HL-60 (cell line): ENCODE results near the gene PRKAR1B.

ENCODE experiments used
- DNase-seq, 2 experiments: peaks; one replicate each; pipeline ENCODE4 v3.0.0-alpha.2; 2010 to 2020; ENCODE audit warnings: low read depth in 1 of 2, low spot score in 1 of 2
- H3K27ac ChIP-seq: fragments of 250-450 bp; sonication (Bioruptor Pico); replicated peaks from 2 replicates; pipeline ENCODE4 v1.5.1; 2020; ENCODE audit warnings: mild to moderate bottlenecking, moderate library complexity
- H3K27me3 ChIP-seq: fragments of 250-450 bp; sonication (Bioruptor Pico); 2 replicates; pipeline ENCODE4 v1.5.1; 2021; ENCODE audit warnings: mild to moderate bottlenecking, moderate library complexity; ENCODE audit not compliant: insufficient read depth, poor library complexity, severe bottlenecking
- H3K4me3 ChIP-seq: replicated peaks from 2 replicates; pipeline ENCODE4 v1.5.1; 2011; ENCODE audit warnings: mild to moderate bottlenecking, control low read depth, low read length; ENCODE audit not compliant: insufficient read depth
- CTCF ChIP-seq: IDR thresholded peaks from one replicate; pipeline ENCODE4 v1.5.1; 2011; ENCODE audit warnings: low read length, control low read depth, inconsistent platforms; ENCODE audit not compliant: insufficient read depth
- GABPA ChIP-seq: IDR thresholded peaks from 2 replicates; pipeline ENCODE4 v1.6.1; 2012; ENCODE audit warnings: low read depth
- POLR2AphosphoS5 ChIP-seq: IDR thresholded peaks from 2 replicates; pipeline ENCODE4 v1.6.1; 2012; ENCODE audit warnings: low read depth
- REST ChIP-seq: IDR thresholded peaks from 2 replicates; pipeline ENCODE4 v1.6.1; 2012; ENCODE audit warnings: low read depth; ENCODE audit not compliant: insufficient replicate concordance
- SPI1 ChIP-seq: IDR thresholded peaks from 2 replicates; pipeline ENCODE4 v1.6.1; 2012; ENCODE audit warnings: low read depth, mild to moderate bottlenecking, borderline replicate concordance

The PRKAR1B gene

GRCh38 chr7:762885-763284 lies 35.8 kb upstream of the PRKAR1B start:
- no peak for DNase-seq
- Histone ChIP-seq H3K27me3 (no peaks in the 10 kb centered on the region), H3K4me3 (no peak overlapping the region), H3K27ac (no peak overlapping the region)
- TF ChIP-seq REST (no peak), CTCF (no peak), POLR2AphosphoS5 (no peak), GABPA (no peak)

GRCh38 chr7:761631-762030 lies 34.5 kb upstream of the PRKAR1B start:
- no peak overlapping the region for H3K4me3 ChIP-seq
- TF ChIP-seq GABPA = no peak

GRCh38 chr7:761101-761500 lies 34.0 kb upstream of the PRKAR1B start:
- Histone ChIP-seq H3K27ac (no peak overlapping the region), H3K4me3 (no peak overlapping the region), H3K27me3 (no peaks in the 10 kb centered on the region)
- TF ChIP-seq CTCF = no peak
- no peak for TF ChIP-seq GABPA
- TF ChIP-seq POLR2AphosphoS5 = no peak
- TF ChIP-seq REST = no peak
- TF ChIP-seq SPI1 = no peak
- no peak for DNase-seq

More at GRCh38 chr7:761631-762030, 34.5 kb upstream of the PRKAR1B start:
- no peak overlapping the region for H3K27ac ChIP-seq
- DNase-seq = no peak
- H3K27me3 ChIP-seq = no peaks in the 10 kb centered on the region

- no peak for DNase-seq
- TF ChIP-seq POLR2AphosphoS5 (no peak), CTCF (no peak), REST (no peak), SPI1 (no peak), GABPA (no peak)
- H3K4me3 ChIP-seq = no peak overlapping the region
- H3K27me3 ChIP-seq = no peaks in the 10 kb centered on the region
- H3K27ac ChIP-seq = no peak overlapping the region
Observed at GRCh38 chr7:760006-760405, 32.9 kb upstream of the PRKAR1B start.
